HepG2 (cell line): ENCODE results near the gene OR2F1. TPM values are rescaled to one million over a fixed set of nuclear protein-coding genes. Genes with fewer than 3 reads are reported as not detected.

Experiments
- AKAP8 ChIP-seq: sonication (generic); formaldehyde crosslinking; IDR thresholded peaks from 2 replicates; pipeline ENCODE4 v1.5.1; 2020; ENCODE audit warnings: mild to moderate bottlenecking, missing genetic modification reagents
- EEA1 ChIP-seq: sonication (generic); formaldehyde crosslinking; IDR thresholded peaks from 2 replicates; pipeline ENCODE4 v1.5.1; 2020; ENCODE audit warnings: mild to moderate bottlenecking, missing genetic modification reagents, borderline replicate concordance
- LCORL ChIP-seq, 2 experiments: fragments of 450-650 bp in 1 of 2; sonication (generic) in 1 of 2; formaldehyde crosslinking in 1 of 2; IDR thresholded peaks; 2 replicates each; pipeline versions ENCODE4 v1.5.0 to v1.6.1; 2017 to 2020; ENCODE audit warnings: antibody characterized with exemption in 1 of 2, missing genetic modification reagents in 1 of 2
- MED13 ChIP-seq: sonication (generic); formaldehyde crosslinking; IDR thresholded peaks from 2 replicates; pipeline ENCODE4 v1.5.0; 2020; ENCODE audit warnings: missing genetic modification reagents
- NFATC3 ChIP-seq: sonication (generic); formaldehyde crosslinking; IDR thresholded peaks from 2 replicates; pipeline ENCODE4 v1.5.1; 2020; ENCODE audit warnings: mild to moderate bottlenecking, missing genetic modification reagents
- PPARG ChIP-seq: conservative IDR thresholded peaks from 2 replicates; pipeline ENCODE4 v1.6.1; 2016; ENCODE audit warnings: missing biosample characterization, missing genetic modification reagents
- RBAK ChIP-seq: sonication (generic); formaldehyde crosslinking; IDR thresholded peaks from 2 replicates; pipeline ENCODE4 v1.5.1; 2020; ENCODE audit warnings: mild to moderate bottlenecking, missing genetic modification reagents
- SP4 ChIP-seq: sonication (generic); formaldehyde crosslinking; IDR thresholded peaks from 2 replicates; pipeline ENCODE4 v1.8.1; 2023; ENCODE audit warnings: mild to moderate bottlenecking, missing genetic modification reagents
- ZBTB44 ChIP-seq: sonication (generic); formaldehyde crosslinking; IDR thresholded peaks from 2 replicates; pipeline ENCODE4 v1.4.0; 2020; ENCODE audit warnings: missing genetic modification reagents
- ZNF143 ChIP-seq: sonication (generic); formaldehyde crosslinking; IDR thresholded peaks from 2 replicates; pipeline ENCODE4 v1.4.0; 2020; ENCODE audit warnings: missing genetic modification reagents
- ZNF572 ChIP-seq: sonication (generic); formaldehyde crosslinking; IDR thresholded peaks from 2 replicates; pipeline ENCODE4 v1.5.1; 2020; ENCODE audit warnings: mild to moderate bottlenecking, missing genetic modification reagents
- ZNF709 ChIP-seq: sonication (generic); formaldehyde crosslinking; IDR thresholded peaks from 2 replicates; pipeline ENCODE4 v1.5.0; 2020; ENCODE audit warnings: mild to moderate bottlenecking, missing genetic modification reagents
- ZNF724P ChIP-seq: sonication (generic); formaldehyde crosslinking; IDR thresholded peaks from 2 replicates; pipeline ENCODE4 v1.8.0; 2022; ENCODE audit warnings: missing genetic modification reagents, borderline replicate concordance
- ZNF792 ChIP-seq: IDR thresholded peaks from 2 replicates; pipeline ENCODE4 v1.6.1; 2016
- polyA plus RNA-seq, 8 experiments: library from polyadenylated mRNA; depleted of rRNA in 3 of 8; stranded (reverse) in 7 of 8; unstranded in 1 of 8; fragments of >200 nt; fragmentation: Illumina TruSeq in 4 of 8; extraction: Trizol in 4 of 8; gene quantifications; 2 replicates each; pipeline versions ENCODE4 v1.2.1 to v1.2.3, GENCODE V29; 2011 to 2016; ENCODE audit warnings: low read depth in 4 of 8, missing spikeins in 1 of 8, mixed read lengths in 1 of 8; ENCODE audit not compliant: insufficient read depth in 1 of 8
- total RNA-seq, 5 experiments: library from RNA; depleted of rRNA; stranded (reverse); fragments of >200 nt; fragmentation: Illumina TruSeq; extraction: Trizol; gene quantifications; 2 replicates each; pipeline ENCODE4 v1.2.3, GENCODE V29; 2016; ENCODE audit warnings: low read depth in 1 of 5
- TF ChIP-seq, protein P1 (sequence below): sonication (generic); formaldehyde crosslinking; IDR thresholded peaks from 2 replicates; pipeline ENCODE4 v1.4.0; 2020; ENCODE audit warnings: mild to moderate bottlenecking, missing genetic modification reagents, borderline replicate concordance
- TF ChIP-seq, protein P2 (sequence below): sonication (generic); formaldehyde crosslinking; IDR thresholded peaks from 2 replicates; pipeline ENCODE4 v1.4.0; 2020; ENCODE audit warnings: low read depth, missing genetic modification reagents
- TF ChIP-seq, protein P3 (sequence below): IDR thresholded peaks from 2 replicates; pipeline ENCODE4 v1.4.0; 2020; ENCODE audit warnings: mild to moderate bottlenecking, missing genetic modification reagents

OR2F1 gene
- total and polyA plus RNA-seq, 2 of the 13 experiments (the other 11 are each of a cell fraction or from before 2014, with no cell fraction given) = 0.36 to 1.5 TPM

- TF ChIP-seq RBAK (CRISPR knock-in tag) (no peak), ZNF792 (CRISPR knock-in tag) (peak; percentile 64; the same call in 1 of the 2 replicates), ZNF709 (CRISPR knock-in tag) (no peak), MED13 (CRISPR knock-in tag) (peak; percentile 67; the same call in 1 of the 2 replicates), PPARG (CRISPR knock-in tag) (peak; percentile 99), EEA1 (no peak), LCORL (IDR thresholded peaks at IDR 0.05) (no peak), LCORL (CRISPR knock-in tag; IDR thresholded peaks at IDR 0.05) (peak; percentile 91), ZNF143 (CRISPR knock-in tag) (no peak), SP4 (no peak), NFATC3 (CRISPR knock-in tag) (no peak), ZNF572 (CRISPR knock-in tag) (no peak), ZNF724P (CRISPR knock-in tag) (no peak), ZBTB44 (CRISPR knock-in tag) (no peak), AKAP8 (CRISPR knock-in tag) (no peak)
- TF ChIP-seq, protein P1, sequence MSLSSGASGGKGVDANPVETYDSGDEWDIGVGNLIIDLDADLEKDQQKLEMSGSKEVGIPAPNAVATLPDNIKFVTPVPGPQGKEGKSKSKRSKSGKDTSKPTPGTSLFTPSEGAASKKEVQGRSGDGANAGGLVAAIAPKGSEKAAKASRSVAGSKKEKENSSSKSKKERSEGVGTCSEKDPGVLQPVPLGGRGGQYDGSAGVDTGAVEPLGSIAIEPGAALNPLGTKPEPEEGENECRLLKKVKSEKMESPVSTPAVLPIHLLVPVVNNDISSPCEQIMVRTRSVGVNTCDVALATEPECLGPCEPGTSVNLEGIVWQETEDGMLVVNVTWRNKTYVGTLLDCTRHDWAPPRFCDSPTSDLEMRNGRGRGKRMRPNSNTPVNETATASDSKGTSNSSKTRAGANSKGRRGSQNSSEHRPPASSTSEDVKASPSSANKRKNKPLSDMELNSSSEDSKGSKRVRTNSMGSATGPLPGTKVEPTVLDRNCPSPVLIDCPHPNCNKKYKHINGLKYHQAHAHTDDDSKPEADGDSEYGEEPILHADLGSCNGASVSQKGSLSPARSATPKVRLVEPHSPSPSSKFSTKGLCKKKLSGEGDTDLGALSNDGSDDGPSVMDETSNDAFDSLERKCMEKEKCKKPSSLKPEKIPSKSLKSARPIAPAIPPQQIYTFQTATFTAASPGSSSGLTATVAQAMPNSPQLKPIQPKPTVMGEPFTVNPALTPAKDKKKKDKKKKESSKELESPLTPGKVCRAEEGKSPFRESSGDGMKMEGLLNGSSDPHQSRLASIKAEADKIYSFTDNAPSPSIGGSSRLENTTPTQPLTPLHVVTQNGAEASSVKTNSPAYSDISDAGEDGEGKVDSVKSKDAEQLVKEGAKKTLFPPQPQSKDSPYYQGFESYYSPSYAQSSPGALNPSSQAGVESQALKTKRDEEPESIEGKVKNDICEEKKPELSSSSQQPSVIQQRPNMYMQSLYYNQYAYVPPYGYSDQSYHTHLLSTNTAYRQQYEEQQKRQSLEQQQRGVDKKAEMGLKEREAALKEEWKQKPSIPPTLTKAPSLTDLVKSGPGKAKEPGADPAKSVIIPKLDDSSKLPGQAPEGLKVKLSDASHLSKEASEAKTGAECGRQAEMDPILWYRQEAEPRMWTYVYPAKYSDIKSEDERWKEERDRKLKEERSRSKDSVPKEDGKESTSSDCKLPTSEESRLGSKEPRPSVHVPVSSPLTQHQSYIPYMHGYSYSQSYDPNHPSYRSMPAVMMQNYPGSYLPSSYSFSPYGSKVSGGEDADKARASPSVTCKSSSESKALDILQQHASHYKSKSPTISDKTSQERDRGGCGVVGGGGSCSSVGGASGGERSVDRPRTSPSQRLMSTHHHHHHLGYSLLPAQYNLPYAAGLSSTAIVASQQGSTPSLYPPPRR (CRISPR knock-in tag) = peak; percentile 89
- TF ChIP-seq, protein P2, sequence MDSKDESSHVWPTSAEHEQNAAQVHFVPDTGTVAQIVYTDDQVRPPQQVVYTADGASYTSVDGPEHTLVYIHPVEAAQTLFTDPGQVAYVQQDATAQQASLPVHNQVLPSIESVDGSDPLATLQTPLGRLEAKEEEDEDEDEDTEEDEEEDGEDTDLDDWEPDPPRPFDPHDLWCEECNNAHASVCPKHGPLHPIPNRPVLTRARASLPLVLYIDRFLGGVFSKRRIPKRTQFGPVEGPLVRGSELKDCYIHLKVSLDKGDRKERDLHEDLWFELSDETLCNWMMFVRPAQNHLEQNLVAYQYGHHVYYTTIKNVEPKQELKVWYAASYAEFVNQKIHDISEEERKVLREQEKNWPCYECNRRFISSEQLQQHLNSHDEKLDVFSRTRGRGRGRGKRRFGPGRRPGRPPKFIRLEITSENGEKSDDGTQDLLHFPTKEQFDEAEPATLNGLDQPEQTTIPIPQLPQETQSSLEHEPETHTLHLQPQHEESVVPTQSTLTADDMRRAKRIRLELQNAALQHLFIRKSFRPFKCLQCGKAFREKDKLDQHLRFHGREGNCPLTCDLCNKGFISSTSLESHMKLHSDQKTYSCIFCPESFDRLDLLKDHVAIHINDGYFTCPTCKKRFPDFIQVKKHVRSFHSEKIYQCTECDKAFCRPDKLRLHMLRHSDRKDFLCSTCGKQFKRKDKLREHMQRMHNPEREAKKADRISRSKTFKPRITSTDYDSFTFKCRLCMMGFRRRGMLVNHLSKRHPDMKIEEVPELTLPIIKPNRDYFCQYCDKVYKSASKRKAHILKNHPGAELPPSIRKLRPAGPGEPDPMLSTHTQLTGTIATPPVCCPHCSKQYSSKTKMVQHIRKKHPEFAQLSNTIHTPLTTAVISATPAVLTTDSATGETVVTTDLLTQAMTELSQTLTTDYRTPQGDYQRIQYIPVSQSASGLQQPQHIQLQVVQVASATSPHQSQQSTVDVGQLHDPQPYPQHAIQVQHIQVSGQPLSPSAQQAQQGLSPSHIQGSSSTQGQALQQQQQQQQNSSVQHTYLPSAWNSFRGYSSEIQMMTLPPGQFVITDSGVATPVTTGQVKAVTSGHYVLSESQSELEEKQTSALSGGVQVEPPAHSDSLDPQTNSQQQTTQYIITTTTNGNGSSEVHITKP (CRISPR knock-in tag) = peak; percentile 69; the same call in 1 of the 2 replicates
- TF ChIP-seq, protein P3, sequence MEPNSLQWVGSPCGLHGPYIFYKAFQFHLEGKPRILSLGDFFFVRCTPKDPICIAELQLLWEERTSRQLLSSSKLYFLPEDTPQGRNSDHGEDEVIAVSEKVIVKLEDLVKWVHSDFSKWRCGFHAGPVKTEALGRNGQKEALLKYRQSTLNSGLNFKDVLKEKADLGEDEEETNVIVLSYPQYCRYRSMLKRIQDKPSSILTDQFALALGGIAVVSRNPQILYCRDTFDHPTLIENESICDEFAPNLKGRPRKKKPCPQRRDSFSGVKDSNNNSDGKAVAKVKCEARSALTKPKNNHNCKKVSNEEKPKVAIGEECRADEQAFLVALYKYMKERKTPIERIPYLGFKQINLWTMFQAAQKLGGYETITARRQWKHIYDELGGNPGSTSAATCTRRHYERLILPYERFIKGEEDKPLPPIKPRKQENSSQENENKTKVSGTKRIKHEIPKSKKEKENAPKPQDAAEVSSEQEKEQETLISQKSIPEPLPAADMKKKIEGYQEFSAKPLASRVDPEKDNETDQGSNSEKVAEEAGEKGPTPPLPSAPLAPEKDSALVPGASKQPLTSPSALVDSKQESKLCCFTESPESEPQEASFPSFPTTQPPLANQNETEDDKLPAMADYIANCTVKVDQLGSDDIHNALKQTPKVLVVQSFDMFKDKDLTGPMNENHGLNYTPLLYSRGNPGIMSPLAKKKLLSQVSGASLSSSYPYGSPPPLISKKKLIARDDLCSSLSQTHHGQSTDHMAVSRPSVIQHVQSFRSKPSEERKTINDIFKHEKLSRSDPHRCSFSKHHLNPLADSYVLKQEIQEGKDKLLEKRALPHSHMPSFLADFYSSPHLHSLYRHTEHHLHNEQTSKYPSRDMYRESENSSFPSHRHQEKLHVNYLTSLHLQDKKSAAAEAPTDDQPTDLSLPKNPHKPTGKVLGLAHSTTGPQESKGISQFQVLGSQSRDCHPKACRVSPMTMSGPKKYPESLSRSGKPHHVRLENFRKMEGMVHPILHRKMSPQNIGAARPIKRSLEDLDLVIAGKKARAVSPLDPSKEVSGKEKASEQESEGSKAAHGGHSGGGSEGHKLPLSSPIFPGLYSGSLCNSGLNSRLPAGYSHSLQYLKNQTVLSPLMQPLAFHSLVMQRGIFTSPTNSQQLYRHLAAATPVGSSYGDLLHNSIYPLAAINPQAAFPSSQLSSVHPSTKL (CRISPR knock-in tag) = peak; percentile 98
These were observed 47.7 kb upstream of the OR2F1 start (continued) for GRCh38 chr7:143906895-143907294.
